ENCODE measurements around the gene GPBAR1.

GPBAR1 gene

GRCh38 chr2:218301176-218301819 is 40.5 kb downstream of the GPBAR1 start:
- Histone ChIP-seq H2AFZ (ENCODE audit: low read length) (0 out of 2 replicates have a peak overlapping the region, but pooled peaks have one; percentile 35), H3K9me2 (replicated peaks; ENCODE audit: insufficient read depth, low read length) (no peaks in the 10 kb centered on the region), H3K27ac (ENCODE audit: low read length) (no peak overlapping the region), H3K4me3 (ENCODE audit: low read length) (no peak overlapping the region), H3K4me2 (ENCODE audit: low read depth, low read length) (0 out of 2 replicates have a peak overlapping the region, but pooled peaks have one; percentile 10), H3K36me3 (replicated peaks; ENCODE audit: insufficient read depth, low read length) (no peaks in the 10 kb centered on the region), H3K79me2 (ENCODE audit: low read length) (no peaks in the 10 kb centered on the region), H3F3A (ENCODE audit: insufficient read depth, low read length) (no peaks in the 10 kb centered on the region), H3K9me3 (replicated peaks; ENCODE audit: insufficient read depth, low read length) (no peaks in the 10 kb centered on the region), H3K27me3 (replicated peaks; ENCODE audit: insufficient read depth, low read length) (no peaks in the 10 kb centered on the region), H4K20me1 (ENCODE audit: insufficient read depth, low read length) (no peaks in the 10 kb centered on the region), H3K4me1 (ENCODE audit: low read length) (no peaks in the 10 kb centered on the region), H3K9ac (ENCODE audit: low read length) (0 out of 2 replicates have a peak overlapping the region, but pooled peaks have one; percentile 7)
- TF ChIP-seq EZH2phosphoT487 (IDR thresholded peaks at IDR 0.05; ENCODE audit: low read length) (no peak), CTCF (IDR thresholded peaks at IDR 0.05; ENCODE audit: low read length) (peak; percentile 93)
- peak; percentile 90 for DNase-seq

GRCh38 chr2:218305383-218305782 is 44.6 kb downstream of the GPBAR1 start:
- no peaks in the 10 kb centered on the region for H3K79me2 ChIP-seq (ENCODE audit: low read length)
- TF ChIP-seq CTCF (IDR thresholded peaks at IDR 0.05; ENCODE audit: low read length): no peak
- H3K27me3 ChIP-seq (replicated peaks; ENCODE audit: insufficient read depth, low read length): no peaks in the 10 kb centered on the region
- no peaks in the 10 kb centered on the region for H3F3A ChIP-seq (ENCODE audit: insufficient read depth, low read length)
- H3K4me2 ChIP-seq (ENCODE audit: low read depth, low read length): no peak overlapping the region
- no peaks in the 10 kb centered on the region for H3K36me3 ChIP-seq (replicated peaks; ENCODE audit: insufficient read depth, low read length)
- H3K27ac ChIP-seq (ENCODE audit: low read length): no peak overlapping the region
- H3K9me3 ChIP-seq (replicated peaks; ENCODE audit: insufficient read depth, low read length): no peaks in the 10 kb centered on the region
- H2AFZ ChIP-seq (ENCODE audit: low read length): no peak overlapping the region
- no peaks in the 10 kb centered on the region for H3K9me2 ChIP-seq (replicated peaks; ENCODE audit: insufficient read depth, low read length)
- H4K20me1 ChIP-seq (ENCODE audit: insufficient read depth, low read length): no peaks in the 10 kb centered on the region
- H3K4me3 ChIP-seq (ENCODE audit: low read length): no peak overlapping the region
- no peaks in the 10 kb centered on the region for H3K4me1 ChIP-seq (ENCODE audit: low read length)
- DNase-seq: no peak
- no peak overlapping the region for H3K9ac ChIP-seq (ENCODE audit: low read length)

- H3K27ac ChIP-seq (ENCODE audit: low read length): no peak overlapping the region
- H3K9ac ChIP-seq (ENCODE audit: low read length): no peak overlapping the region
Measured at GRCh38 chr2:218306184-218306920, 45.5 kb downstream of the GPBAR1 start.

More at GRCh38 chr2:218306184-218306920, 45.5 kb downstream of the GPBAR1 start:
- no peak for TF ChIP-seq CTCF (IDR thresholded peaks at IDR 0.05; ENCODE audit: low read length)
- TF ChIP-seq EZH2 (optimal IDR thresholded peaks at IDR 0.05; ENCODE audit: low read depth, low read length): no peak
- no peak for TF ChIP-seq EZH2phosphoT487 (IDR thresholded peaks at IDR 0.05; ENCODE audit: low read length)
- Histone ChIP-seq H2AFZ (ENCODE audit: low read length) (no peak overlapping the region), H3K9me2 (replicated peaks; ENCODE audit: insufficient read depth, low read length) (no peaks in the 10 kb centered on the region), H3K27me3 (replicated peaks; ENCODE audit: insufficient read depth, low read length) (no peaks in the 10 kb centered on the region), H3K4me2 (ENCODE audit: low read depth, low read length) (no peak overlapping the region), H3F3A (ENCODE audit: insufficient read depth, low read length) (no peaks in the 10 kb centered on the region), H3K9me3 (replicated peaks; ENCODE audit: insufficient read depth, low read length) (no peaks in the 10 kb centered on the region), H4K20me1 (ENCODE audit: insufficient read depth, low read length) (no peaks in the 10 kb centered on the region), H3K4me1 (ENCODE audit: low read length) (no peaks in the 10 kb centered on the region), H3K4me3 (ENCODE audit: low read length) (no peak overlapping the region), H3K36me3 (replicated peaks; ENCODE audit: insufficient read depth, low read length) (no peaks in the 10 kb centered on the region), H3K79me2 (ENCODE audit: low read length) (no peaks in the 10 kb centered on the region)
- DNase-seq: no peak
